RKO (cell line): ENCODE measurements around the gene SMCO3.
A peak's percentile ranks its signal among the peaks of the same experiment; 100 is the strongest.

Experiments used
- DNase-seq: peaks from one replicate; pipeline ENCODE4 v3.0.0-alpha.2; 2016; ENCODE audit warnings: low spot score

SMCO3 gene

GRCh38 chr12:14814014-14814413, at the start of gene SMCO3:
Gene SMCO3 (minus strand): TSS chr12:14814182. CDS start chr12:14806680, 7,502 bp downstream.
- no peak for DNase-seq

DNA sequence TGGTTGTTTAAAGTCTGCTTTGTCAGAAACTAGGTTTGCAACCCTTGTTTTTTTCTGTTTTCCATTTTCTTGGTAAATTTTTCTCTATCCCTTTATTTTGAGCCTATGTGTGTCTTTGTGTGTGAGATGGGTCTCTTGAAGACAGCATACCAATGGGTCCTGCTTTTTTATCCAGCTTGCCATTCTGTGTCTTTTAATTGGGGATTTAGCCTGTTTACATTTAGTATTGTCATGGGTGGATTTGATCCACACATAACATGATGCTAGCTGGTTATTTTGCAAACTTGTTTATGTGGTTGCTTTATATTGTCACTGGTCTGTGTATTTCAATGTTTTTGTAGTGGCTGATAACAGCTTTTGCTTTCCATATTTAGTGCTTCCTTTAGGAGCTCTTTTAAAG, 46.5 kb upstream of the SMCO3 start:
- no peak for DNase-seq

- no peak for DNase-seq
Measured at GRCh38 chr12:14858513-14858912, 44.5 kb upstream of the SMCO3 start.

- DNase-seq = no peak
Measured at GRCh38 chr12:14854586-14855183, 40.7 kb upstream of the SMCO3 start.

- no peak for DNase-seq
Measured at GRCh38 chr12:14853961-14854360, 40.0 kb upstream of the SMCO3 start.

GRCh38 chr12:14852880-14853279, 38.9 kb upstream of the SMCO3 start:
- DNase-seq = no peak

DNA sequence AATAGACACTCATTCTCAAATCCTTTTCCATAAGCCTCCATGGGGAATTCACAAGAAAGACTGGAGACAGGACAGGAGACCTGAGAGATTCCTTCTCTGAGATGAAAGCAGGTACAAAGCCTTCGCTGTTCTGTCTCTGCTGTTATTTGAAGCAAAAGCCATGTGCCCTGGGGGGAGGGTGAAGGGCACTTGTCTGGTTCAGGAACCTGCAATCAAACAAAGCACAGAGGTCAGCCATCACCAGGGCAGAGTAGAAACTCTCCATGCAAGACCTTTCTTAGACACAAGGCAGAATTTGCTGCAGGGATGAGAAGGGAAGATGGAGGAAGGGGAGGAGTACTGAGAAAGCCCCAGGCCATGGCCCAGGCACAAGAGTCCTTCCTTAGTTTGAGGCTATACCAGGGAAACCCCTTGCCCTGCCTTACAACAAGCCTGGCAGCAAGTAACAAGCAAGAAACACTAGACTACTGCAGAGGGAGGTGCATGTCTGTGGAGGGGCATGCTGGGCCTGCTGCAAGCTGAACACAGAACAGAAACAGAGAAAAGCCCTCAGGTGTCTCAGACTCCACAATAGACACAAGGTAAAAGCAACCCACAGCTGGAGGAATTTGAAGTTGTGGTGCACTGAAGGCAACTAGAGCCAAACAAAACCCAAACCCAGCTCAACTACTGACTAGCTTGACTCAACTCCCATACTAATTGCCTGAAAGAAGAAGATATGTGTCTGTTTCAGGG, 37.1 kb upstream of the SMCO3 start:
- no peak for DNase-seq

DNA sequence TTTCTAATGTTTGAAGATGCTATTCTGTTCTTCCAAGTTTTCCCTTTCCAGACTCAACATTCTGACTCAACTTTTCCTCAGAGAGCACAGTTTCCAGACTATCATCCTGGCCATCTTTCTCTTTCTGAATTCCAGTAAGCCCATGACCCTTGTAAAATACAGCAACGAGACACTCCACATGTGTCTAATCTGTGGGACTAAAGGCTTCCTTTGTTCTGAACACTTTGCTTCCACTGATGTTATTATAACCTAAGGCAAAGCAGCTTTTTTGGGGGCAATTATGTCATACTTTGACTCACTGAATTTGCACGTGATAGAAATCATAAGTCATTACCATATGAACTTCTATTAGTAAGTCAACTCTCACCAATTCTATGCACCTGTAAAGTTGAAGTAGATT, 35.7 kb upstream of the SMCO3 start:
- no peak for DNase-seq

DNA sequence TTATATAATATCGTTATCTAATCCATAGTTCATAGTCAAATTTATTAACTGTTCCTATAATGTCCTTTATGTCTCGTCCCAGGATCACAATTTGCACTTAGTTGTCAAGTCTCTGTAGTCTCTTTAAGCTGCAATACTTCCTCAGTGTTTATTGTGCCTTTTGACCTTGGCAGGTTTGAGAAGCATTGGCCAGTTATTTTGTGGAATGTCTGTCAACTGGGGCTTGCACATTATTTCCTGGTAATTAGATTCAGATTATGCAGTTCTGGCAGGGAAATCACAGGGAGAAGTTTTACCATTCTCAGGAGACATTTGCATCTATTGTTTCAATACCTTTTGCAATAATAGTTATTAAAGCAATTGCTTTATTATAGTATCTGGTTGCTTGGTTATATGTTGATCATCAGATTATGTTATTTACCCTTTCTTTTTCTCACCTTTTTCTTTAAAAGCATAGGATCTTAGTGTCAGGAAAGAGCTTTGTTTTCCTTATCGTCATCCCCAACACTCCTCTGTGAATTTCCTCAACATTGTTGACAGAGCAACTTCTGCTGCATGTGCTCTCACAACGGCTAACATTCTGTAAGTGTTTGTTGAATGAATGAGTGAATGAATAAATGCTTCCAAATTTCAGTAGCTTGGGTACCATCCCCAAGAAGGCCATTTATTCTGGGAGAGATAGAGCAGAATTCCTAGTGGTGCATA, 33.0 kb upstream of the SMCO3 start:
- no peak for DNase-seq

GRCh38 chr12:14846042-14846587, 32.1 kb upstream of the SMCO3 start:
- no peak for DNase-seq

- DNase-seq = peak; percentile 62
Measured at GRCh38 chr12:14845350-14845750, 31.4 kb upstream of the SMCO3 start.

DNA sequence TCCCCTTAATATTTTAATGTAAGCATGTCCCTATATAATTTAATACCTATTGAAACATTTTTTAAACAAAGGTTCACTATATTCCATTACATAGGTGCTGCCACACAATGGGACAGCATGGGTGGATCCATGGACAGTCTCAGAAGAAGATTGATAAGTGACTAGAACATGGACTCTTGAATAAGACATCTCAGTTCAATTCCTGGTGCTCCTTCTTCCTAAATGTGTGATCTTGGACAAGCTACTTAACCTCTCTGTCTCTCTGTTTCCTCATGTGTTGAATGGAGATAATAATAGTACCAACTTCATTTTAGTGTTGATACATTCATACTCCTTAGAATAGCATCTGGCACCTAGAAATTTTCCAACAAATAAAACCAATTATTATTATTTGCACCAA, 30.4 kb upstream of the SMCO3 start:
- DNase-seq = no peak

- DNase-seq = no peak
Measured at GRCh38 chr12:14843425-14843887, 29.5 kb upstream of the SMCO3 start, which contains the start of gene ART4. Gene ART4 (minus strand): TSS chr12:14843526. CDS start chr12:14843113, 413 bp downstream.

- DNase-seq = no peak
Measured at GRCh38 chr12:14842315-14842714, 28.3 kb upstream of the SMCO3 start.

- DNase-seq = no peak
Measured at GRCh38 chr12:14841761-14842160, 27.8 kb upstream of the SMCO3 start.

GRCh38 chr12:14840616-14841015, 26.6 kb upstream of the SMCO3 start:
- DNase-seq = no peak

- no peak for DNase-seq
Measured at GRCh38 chr12:14839262-14839661, 25.3 kb upstream of the SMCO3 start.

- peak; percentile 87 for DNase-seq
Measured at GRCh38 chr12:14836336-14837210, 22.6 kb upstream of the SMCO3 start.

- no peak for DNase-seq
Measured at GRCh38 chr12:14834509-14834908, 20.5 kb upstream of the SMCO3 start.

GRCh38 chr12:14833952-14834351, 20.0 kb upstream of the SMCO3 start:
- DNase-seq = no peak

DNA sequence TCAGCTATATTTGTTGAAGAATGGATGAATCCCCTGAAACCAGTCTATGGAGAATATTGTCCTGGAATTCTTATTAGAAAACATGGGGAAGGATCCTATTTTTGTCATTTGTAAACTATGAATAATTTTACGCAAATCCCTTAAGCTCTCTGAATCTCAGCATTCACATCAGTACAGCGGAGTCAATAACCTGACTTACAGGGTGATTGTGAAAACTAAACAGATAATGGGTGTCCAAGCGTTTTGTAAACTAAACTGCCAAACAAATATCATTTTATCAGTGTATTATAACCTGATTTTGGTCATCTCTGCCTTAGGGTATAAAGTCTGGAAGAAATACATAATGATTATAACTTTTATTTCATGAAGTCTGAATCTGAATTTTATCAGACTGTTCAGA, 19.4 kb upstream of the SMCO3 start:
- no peak for DNase-seq

- peak; percentile 53 for DNase-seq
Measured at GRCh38 chr12:14828892-14829291, 14.9 kb upstream of the SMCO3 start.
